Measurements from ENCODE around the gene PIP5K1A. TPM values are rescaled to one million over a fixed set of nuclear protein-coding genes. Genes with fewer than 3 reads are reported as not detected.

Gene PIP5K1A
- total and polyA plus RNA-seq, 4 donors, result 4.0 to 32.0 (median 13.6) TPM

- H3K27ac ChIP-seq (ENCODE audit: low read depth in 1 of 2, low read length in 2 of 2), result no peak overlapping the region
- H3K4me1 ChIP-seq (ENCODE audit: control insufficient read depth in 4 of 4, insufficient read depth in 4 of 4, low read length in 3 of 4), result peaks cover 3 to 15% (median 9%) of the 10 kb centered on the region in 4 donors
- H3K9ac ChIP-seq (ENCODE audit: low read depth in 1 of 2, low read length in 2 of 2), result no peak overlapping the region
- no peaks in the 10 kb centered on the region for H3K27me3 ChIP-seq (ENCODE audit: control insufficient read depth in 4 of 4, insufficient read depth in 4 of 4, low read length in 3 of 4)
- DNase-seq (ENCODE audit: low spot score), result no peak
- WGBS, result 96% methylated on average over 2 of the region's 2 CpGs
- peaks cover 2 to 6% (median 4%) of the 10 kb centered on the region in 4 donors for H3K36me3 ChIP-seq (ENCODE audit: control insufficient read depth in 4 of 4, insufficient read depth in 3 of 4, low read depth in 1 of 4, low read length in 3 of 4)
- TF ChIP-seq FOXA1 (IDR thresholded peaks at IDR 0.05) (no peak), TAF1 (conservative IDR thresholded peaks at IDR 0.05) (no peak), NR2F2 (IDR thresholded peaks at IDR 0.05) (no peak), FOXA2 (IDR thresholded peaks at IDR 0.05) (no peak), CTCF (IDR thresholded peaks at IDR 0.05; ENCODE audit: low read depth, low read length, missing input control) (no peak), ATF3 (IDR thresholded peaks at IDR 0.05) (no peak), RAD21 (IDR thresholded peaks at IDR 0.05) (no peak), SP1 (IDR thresholded peaks at IDR 0.05) (no peak), JUND (IDR thresholded peaks at IDR 0.05) (no peak), MAX (IDR thresholded peaks at IDR 0.05) (no peak), EGR1 (IDR thresholded peaks at IDR 0.05; ENCODE audit: low read depth in 2 of 2) (no peak), YY1 (IDR thresholded peaks at IDR 0.05) (no peak), GABPA (IDR thresholded peaks at IDR 0.05 in 1 of 2, conservative IDR thresholded peaks at IDR 0.05 in 1 of 2) (no peak)
- no peak overlapping the region for H3K4me3 ChIP-seq (ENCODE audit: low read depth in 1 of 3, low read length in 3 of 3)
- H3K9me3 ChIP-seq (ENCODE audit: control insufficient read depth in 4 of 4, low read length in 3 of 4), result no peaks in the 10 kb centered on the region
Observed at GRCh38 chr1:151259351-151259750, 61.0 kb downstream of the PIP5K1A start.

- DNase-seq (ENCODE audit: low spot score), result no peak
- H3K4me3 ChIP-seq (ENCODE audit: low read depth in 1 of 3, low read length in 3 of 3), result peak overlapping the region in 2 of 3 donors; percentile 9 to 26
- 56% methylated on average over 14 of the region's 14 CpGs for WGBS
- TF ChIP-seq HNF4G (IDR thresholded peaks at IDR 0.05) (peak; percentile 94), SP1 (IDR thresholded peaks at IDR 0.05) (peak; percentile 92), MAX (IDR thresholded peaks at IDR 0.05) (peak; percentile 60), JUND (IDR thresholded peaks at IDR 0.05) (peak; percentile 73 to 78), TAF1 (conservative IDR thresholded peaks at IDR 0.05) (no peak), REST (IDR thresholded peaks at IDR 0.05) (peak; percentile 65), NR2F2 (IDR thresholded peaks at IDR 0.05) (peak; percentile 56), EGR1 (IDR thresholded peaks at IDR 0.05; ENCODE audit: low read depth in 2 of 2) (no peak), RXRA (IDR thresholded peaks at IDR 0.05) (peak; percentile 90 to 92), ZBTB33 (IDR thresholded peaks at IDR 0.05) (no peak), FOXA1 (IDR thresholded peaks at IDR 0.05) (no peak), CTCF (IDR thresholded peaks at IDR 0.05; ENCODE audit: low read depth, low read length, missing input control) (no peak), HNF4A (conservative IDR thresholded peaks at IDR 0.05) (peak; percentile 95 to 96), FOXA2 (IDR thresholded peaks at IDR 0.05) (peak; percentile 40), YY1 (IDR thresholded peaks at IDR 0.05) (peak; percentile 71), RAD21 (IDR thresholded peaks at IDR 0.05) (no peak), ATF3 (IDR thresholded peaks at IDR 0.05) (peak; percentile 29), GABPA (IDR thresholded peaks at IDR 0.05 in 1 of 2, conservative IDR thresholded peaks at IDR 0.05 in 1 of 2) (peak in 1 of 2 donors; percentile 43)
- peaks cover 9 to 26% (median 24%) of the 10 kb centered on the region in 4 donors for H3K4me1 ChIP-seq (ENCODE audit: control insufficient read depth in 4 of 4, insufficient read depth in 4 of 4, low read length in 3 of 4)
- no peaks in the 10 kb centered on the region for H3K27me3 ChIP-seq (ENCODE audit: control insufficient read depth in 4 of 4, insufficient read depth in 4 of 4, low read length in 3 of 4)
- H3K27ac ChIP-seq (ENCODE audit: low read depth in 1 of 2, low read length in 2 of 2), result peak overlapping the region; percentile 54 to 81
- no peaks in the 10 kb centered on the region for H3K9me3 ChIP-seq (ENCODE audit: control insufficient read depth in 4 of 4, low read length in 3 of 4)
- no peak overlapping the region for H3K9ac ChIP-seq (ENCODE audit: low read depth in 1 of 2, low read length in 2 of 2)
- peaks cover 9 to 33% (median 13%) of the 10 kb centered on the region in 4 donors for H3K36me3 ChIP-seq (ENCODE audit: control insufficient read depth in 4 of 4, insufficient read depth in 3 of 4, low read depth in 1 of 4, low read length in 3 of 4)
Observed at GRCh38 chr1:151265446-151266236, 67.3 kb downstream of the PIP5K1A start.

All from liver (tissue), 9 donors.